GM12892 (cell line): ENCODE data around the gene SRM.
"Not testable (repeated sequence)": the region's sequence is repeated elsewhere in the genome, so short reads cannot be mapped to it uniquely, and the experiment has no call there.

Experiments used
- DNase-seq: peaks from one replicate; pipeline ENCODE4 v3.0.0; 2011; ENCODE audit not compliant: insufficient read length
- FAIRE-seq: peaks from 2 replicates; lab custom pipeline; 2011; peaks lifted over from hg19 to GRCh38; lab: Jason Lieb, UNC
- POLR2A ChIP-seq: IDR thresholded peaks from 2 replicates; pipeline ENCODE4 v1.6.1; 2011; ENCODE audit warnings: low read depth, low read length, control low read depth
- POLR2AphosphoS5 ChIP-seq: IDR thresholded peaks from 2 replicates; pipeline ENCODE4 v1.6.1; 2011; ENCODE audit warnings: low read depth, low read length, control low read depth
- TAF1 ChIP-seq: IDR thresholded peaks from 2 replicates; pipeline ENCODE4 v1.6.1; 2011; ENCODE audit warnings: low read depth, mild to moderate bottlenecking, control low read depth, low read length, borderline replicate concordance

Gene SRM

DNA sequence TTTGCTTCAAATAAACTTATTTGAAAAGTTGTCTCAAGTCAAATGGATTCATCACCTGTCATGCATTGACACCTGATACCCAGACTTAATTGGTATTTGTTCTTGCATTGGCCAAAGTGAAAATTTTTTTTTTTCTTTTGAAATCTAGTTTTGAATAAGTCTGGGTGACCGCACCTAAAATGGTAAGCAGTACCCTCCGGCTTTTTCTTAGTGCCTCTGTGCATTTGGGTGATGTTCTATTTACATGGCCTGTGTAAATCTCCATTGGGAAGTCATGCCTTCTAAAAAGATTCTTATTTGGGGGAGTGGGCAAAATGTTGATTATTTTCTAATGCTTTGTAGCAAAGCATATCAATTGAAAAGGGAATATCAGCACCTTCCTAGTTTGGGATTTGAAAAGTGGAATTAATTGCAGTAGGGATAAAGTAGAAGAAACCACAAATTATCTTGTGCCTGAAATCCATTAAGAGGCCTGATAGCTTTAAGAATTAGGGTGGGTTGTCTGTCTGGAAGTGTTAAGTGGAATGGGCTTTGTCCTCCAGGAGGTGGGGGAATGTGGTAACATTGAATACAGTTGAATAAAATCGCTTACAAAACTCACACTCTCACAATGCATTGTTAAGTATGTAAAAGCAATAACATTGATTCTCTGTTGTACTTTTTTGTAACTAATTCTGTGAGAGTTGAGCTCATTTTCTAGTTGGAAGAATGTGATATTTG lies 35.5 kb downstream of the SRM start:
- TF ChIP-seq POLR2AphosphoS5 (peak; percentile 23; the same call in 1 of the 2 replicates), TAF1 (no peak), POLR2A (0 out of 2 replicates have a peak, but pooled peaks have one; percentile 19)
- DNase-seq = no peak
- FAIRE-seq = no peak

DNA sequence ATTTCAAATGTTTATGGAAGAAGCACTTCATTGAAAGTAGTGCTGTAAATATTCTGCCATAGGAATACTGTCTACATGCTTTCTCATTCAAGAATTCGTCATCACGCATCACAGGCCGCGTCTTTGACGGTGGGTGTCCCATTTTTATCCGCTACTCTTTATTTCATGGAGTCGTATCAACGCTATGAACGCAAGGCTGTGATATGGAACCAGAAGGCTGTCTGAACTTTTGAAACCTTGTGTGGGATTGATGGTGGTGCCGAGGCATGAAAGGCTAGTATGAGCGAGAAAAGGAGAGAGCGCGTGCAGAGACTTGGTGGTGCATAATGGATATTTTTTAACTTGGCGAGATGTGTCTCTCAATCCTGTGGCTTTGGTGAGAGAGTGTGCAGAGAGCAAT lies 36.6 kb downstream of the SRM start:
- TF ChIP-seq POLR2A (0 out of 2 replicates have a peak, but pooled peaks have one; percentile 24), TAF1 (no peak), POLR2AphosphoS5 (no peak)
- no peak for FAIRE-seq
- no peak for DNase-seq

- FAIRE-seq (no peak), DNase-seq (no peak)
- TF ChIP-seq TAF1 = no peak
- no peak for TF ChIP-seq POLR2AphosphoS5
- TF ChIP-seq POLR2A = no peak
Measured at GRCh38 chr1:11019971-11020370, 39.8 kb downstream of the SRM start.

GRCh38 chr1:11019358-11019757 lies 40.5 kb downstream of the SRM start:
- not testable (repeated sequence) for DNase-seq, FAIRE-seq

DNA sequence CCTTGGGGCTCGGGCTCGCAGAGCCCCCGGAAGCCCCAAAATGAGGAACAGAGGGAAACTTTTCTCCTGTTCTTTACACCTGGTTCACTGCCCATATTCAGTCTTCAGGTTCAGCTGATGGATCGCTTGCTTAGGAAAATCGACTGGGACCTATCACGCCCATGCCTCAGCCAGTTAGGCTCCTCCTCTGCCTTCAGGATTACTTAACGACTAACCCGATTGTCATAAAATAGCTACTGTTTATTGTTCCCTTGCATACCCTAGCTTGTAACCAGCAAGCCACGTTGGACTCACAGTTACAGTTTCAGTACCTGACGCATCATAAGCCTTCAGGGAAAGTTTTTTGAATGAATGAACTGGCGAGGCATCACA lies 46.7 kb downstream of the SRM start:
- FAIRE-seq = no peak
- TF ChIP-seq TAF1 (no peak), POLR2AphosphoS5 (0 out of 2 replicates have a peak, but pooled peaks have one; percentile 12)
- no peak for DNase-seq

GRCh38 chr1:11012260-11013159 lies 47.3 kb downstream of the SRM start, which contains the start of gene TARDBP:
TSS of gene TARDBP (plus strand) at chr1:11012654. CDS start at chr1:11013728, 1,074 bp downstream.
- FAIRE-seq = peak; percentile 92
- TF ChIP-seq POLR2A = peak; percentile 94
- TF ChIP-seq TAF1 = peak; percentile 97
- peak; percentile 92 for TF ChIP-seq POLR2AphosphoS5

More at GRCh38 chr1:11012260-11013159, 47.3 kb downstream of the SRM start, which contains the start of gene TARDBP:
- DNase-seq = peak; percentile 95
